ENCODE results near the gene PHPT1.
"Not testable (repeated sequence)": the region's sequence is repeated elsewhere in the genome, so short reads cannot be mapped to it uniquely, and the experiment has no call there.

Gene PHPT1

DNA sequence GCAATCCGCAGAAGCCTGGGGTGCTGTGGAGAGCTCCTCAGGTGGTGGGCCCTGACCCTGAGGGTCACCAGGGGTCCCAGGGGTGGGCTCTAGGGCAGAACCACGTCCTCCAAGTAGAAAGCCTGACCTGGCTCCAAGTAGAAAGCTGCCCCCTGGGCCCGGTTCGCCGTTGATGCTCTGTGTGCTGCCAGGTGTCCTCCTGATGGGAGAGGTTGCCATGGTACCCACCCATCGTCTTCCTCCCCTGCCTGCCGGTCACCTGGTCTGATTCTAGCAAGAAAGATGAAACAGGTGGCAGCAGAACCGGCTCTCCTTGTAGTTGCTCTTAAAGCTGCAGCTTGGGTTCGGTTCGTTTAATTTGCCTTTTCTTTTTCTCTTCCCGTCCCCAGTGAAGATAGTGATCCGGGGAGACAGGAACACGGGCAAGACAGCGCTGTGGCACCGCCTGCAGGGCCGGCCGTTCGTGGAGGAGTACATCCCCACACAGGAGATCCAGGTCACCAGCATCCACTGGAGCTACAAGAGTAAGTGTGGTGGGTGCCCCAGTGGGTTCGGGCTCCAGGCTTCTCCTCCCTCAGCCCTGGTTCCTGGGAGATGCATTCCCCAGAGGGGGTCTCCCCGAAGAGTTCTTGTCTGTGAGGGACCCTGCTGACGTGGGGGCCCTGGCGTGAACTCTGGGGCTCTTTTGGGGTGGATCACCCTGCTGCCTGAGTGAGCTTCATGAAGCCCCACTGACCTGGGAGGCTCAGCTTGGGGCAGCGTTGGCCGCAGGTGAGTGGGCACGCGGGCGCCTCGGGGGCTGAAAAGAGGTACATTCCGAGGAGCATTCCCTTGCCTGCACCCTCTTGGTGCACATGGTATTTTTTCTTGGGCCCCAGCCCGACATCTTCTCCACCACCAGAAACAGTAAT lies 25.8 kb upstream of the PHPT1 start:
- DNase-seq (ENCODE audit: low read depth), result no peak

DNA sequence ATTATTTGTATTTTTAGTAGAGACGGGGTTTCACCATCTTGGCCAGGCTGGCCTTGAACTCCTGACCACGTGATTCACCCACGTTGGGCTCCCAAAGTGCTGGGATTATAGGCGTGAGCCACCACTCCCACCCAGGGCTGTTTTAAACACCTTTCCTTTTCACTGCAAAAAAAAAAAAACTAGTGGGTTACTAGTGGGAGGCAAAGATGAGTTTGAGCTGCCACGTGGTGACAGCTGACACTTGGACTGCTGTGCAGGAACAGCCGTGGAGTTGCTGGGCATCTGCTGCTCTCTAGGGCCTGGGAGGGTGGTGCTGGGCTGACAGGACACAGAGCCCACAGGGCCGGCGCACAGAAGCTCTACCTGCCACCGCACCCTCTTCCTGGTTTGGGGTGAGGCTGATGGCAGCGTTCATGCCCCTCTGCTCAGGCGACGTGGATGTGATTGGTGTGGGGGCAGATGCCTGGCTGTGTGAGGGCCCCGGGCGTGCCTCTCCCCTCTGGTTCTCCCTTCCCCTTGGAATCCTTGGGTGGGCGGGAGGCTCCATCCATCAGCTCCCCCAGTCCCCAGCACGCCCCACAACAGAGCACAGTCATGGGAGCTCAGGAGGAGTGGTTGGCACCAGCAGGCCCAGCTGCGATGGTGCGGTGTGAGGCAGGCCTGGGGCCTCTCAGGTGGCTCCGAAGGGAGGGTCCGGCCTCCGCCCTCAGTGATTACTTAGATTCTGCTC lies 24.5 kb upstream of the PHPT1 start:
- no peak for DNase-seq (ENCODE audit: low read depth)

DNA sequence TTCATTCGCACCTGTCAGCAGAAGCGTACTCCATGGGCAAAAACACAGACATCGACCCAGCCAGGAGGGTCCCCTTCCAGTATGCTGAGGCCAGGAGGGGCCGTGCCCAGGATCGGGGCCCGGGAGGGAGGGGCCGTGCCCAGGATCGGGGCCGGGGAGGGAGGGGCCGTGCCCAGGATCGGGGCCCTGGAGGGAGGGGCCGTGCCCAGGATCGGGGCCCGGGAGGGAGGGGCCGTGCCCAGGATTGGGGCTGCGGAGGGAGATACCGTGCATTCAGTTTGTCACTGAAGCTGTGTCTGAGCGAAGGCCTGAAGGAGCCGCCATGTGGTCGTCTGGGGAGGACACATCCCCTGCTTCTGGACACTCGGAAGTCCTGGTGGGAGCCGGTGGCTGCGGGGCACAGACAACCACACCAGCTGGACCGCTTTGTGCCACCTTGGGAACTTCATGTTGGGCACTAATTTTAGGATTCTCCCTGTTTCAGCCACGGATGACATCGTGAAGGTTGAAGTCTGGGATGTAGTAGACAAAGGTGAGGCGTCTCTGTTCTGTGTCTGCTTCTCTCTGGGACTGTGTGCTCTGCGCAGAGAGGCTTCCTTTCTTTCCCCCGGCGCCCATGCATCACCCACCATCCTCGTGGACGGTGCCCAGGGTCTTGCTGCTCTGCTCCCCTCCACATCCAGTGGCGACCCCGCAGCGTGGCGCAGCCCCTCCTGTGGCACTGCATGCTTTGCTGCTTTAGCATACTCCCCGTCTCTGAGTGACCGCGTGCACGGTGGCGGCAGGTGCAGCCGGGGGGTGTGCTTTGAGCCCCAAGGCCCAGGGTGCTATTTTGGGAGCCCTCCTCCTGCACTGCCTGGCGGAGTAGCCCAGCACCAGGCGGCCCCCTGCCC lies 23.7 kb upstream of the PHPT1 start:
- DNase-seq (ENCODE audit: low read depth), result no peak

DNA sequence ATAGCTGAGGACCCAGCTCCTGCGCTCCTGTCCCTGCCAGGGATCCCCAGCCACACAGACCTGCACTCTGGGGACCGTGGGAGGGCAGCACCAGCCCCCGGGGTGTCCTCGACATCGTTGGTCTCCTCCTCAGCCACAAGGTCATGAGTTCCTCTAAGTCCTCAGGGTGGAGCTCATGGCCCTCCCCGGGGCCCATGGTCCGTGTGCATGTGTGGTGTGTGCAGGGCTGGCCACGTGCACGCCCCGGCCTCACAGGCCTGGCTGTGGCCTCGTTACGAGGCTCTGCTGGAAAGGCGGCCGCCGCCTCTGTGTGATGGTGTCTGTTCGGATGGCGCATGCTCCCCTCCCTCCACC lies 23.0 kb upstream of the PHPT1 start:
- DNase-seq (ENCODE audit: low read depth), result no peak

DNA sequence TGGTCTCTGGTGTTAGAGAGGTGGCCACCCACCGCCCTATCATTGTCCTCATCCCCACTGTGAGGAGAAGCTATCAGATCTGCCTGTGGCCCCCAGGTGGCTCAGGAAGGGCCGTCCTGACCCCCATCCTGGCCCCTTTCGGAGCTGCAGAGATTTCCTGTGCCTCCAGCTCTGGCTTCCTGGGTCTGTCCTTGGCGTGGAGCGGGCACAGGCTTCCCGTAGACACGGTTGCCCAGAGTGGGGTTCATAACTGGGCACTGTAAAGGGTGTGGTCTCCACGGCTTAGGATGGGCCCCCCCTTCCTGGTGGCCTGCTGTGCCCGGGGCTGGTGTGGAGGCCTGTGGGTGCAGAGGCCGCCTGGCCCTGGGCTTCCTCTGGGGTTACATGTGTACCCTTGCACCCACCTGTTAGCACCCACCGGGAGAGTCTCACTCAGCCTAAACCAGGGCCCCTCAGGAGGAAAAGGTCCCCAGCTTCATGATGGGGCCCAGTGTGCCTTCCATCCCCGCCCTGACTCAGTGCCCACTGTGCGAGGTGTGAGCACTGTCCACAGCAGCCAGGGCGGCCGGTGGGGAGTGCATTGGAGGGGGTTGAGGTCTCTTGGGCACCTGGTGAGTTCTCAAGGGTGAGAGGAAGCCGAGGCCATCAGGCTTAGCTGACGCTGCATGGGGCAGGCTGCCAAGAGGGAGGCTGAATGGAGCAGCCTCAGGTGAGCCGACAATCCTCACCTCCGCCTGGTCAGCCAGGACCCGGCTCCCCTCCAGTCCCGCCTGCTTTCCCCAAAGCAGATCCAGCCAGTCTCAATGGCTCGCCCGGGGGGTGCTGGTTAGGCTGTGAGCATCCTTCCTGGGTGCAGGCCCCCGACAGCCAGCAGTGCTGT lies 22.3 kb upstream of the PHPT1 start:
- no peak for DNase-seq (ENCODE audit: low read depth)

DNA sequence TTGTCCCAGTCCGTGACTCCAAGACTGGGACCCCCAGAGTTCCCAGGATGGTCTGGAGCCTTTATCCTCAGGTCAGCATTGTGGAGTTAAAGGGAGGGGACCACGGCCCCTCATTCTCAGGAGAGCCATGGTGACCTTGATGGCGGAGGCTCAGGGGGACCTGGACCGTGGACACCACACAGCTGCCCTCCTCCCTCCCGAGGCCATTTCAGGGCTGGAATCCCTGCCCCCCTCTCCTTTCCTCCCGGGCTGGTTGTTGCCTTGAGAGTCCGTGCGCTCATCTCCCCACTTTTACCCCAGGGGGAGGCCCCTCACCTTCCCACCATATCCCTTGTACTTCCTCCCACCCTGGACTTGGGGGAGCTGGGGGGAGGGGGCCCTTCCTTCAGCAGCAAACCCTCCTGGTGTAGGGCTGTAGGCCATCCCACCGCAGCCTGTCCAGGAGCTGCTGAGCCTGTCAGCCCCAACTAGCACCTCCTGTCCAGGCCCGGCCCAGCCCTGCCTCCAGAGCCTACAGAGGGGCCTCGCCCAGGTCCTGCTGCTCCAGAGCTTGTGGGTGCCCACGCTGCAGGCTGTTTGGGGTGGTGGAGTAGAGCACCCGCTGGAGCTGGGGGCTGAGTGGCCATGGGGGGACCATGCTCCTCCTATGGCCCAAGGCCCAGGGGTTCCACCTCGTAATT lies 21.3 kb upstream of the PHPT1 start:
- no peak for DNase-seq (ENCODE audit: low read depth)

DNA sequence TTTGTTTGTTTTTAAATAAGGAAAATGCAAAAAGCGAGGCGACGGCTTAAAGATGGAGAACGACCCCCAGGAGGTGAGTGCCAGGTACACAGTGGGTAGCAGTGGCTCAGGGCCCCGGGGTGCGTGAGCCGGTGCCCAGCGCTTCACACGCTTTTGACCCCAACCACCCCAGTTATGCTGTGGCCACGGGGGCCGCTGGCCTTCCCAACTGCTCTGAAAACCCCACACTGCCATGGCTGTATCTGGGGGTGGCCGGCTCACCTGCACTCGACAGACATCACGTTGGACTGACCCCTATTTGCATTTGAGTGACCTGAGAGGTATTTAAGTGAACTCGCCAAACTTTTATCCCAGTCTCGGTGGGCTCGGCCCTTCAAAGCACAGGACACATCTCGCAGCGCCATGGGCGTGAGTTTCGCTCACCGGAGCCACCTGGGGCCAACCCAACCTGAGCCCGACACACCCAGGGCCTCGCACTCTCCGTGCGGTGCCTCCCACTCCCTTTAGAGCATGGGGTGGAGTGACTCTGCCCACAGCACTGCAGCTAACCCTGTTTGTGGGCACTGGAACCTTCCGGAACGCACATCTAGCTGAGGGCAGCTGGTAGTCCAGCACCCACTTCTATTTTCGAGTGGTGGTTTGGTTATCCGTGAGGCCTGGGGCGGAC lies 20.6 kb upstream of the PHPT1 start:
- DNase-seq (ENCODE audit: low read depth), result no peak

DNA sequence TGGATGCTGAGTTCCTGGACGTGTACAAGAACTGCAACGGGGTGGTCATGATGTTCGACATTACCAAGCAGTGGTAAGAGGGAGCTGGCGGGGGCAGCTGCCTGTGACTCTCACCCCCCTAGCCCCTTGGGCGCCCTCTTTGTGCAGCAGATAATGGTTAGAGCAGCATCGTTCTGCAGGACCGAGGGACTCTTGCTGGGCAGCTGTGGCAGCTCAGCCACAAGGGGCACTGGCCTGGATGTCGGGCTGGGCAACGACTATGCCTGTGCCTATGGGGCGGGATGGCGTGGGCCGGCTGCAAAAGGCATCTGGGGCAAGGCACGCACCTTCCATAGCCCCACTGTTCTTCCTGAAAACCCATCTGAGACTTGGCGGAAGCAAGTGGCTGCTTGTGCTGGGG lies 19.8 kb upstream of the PHPT1 start:
- no peak for DNase-seq (ENCODE audit: low read depth)

DNA sequence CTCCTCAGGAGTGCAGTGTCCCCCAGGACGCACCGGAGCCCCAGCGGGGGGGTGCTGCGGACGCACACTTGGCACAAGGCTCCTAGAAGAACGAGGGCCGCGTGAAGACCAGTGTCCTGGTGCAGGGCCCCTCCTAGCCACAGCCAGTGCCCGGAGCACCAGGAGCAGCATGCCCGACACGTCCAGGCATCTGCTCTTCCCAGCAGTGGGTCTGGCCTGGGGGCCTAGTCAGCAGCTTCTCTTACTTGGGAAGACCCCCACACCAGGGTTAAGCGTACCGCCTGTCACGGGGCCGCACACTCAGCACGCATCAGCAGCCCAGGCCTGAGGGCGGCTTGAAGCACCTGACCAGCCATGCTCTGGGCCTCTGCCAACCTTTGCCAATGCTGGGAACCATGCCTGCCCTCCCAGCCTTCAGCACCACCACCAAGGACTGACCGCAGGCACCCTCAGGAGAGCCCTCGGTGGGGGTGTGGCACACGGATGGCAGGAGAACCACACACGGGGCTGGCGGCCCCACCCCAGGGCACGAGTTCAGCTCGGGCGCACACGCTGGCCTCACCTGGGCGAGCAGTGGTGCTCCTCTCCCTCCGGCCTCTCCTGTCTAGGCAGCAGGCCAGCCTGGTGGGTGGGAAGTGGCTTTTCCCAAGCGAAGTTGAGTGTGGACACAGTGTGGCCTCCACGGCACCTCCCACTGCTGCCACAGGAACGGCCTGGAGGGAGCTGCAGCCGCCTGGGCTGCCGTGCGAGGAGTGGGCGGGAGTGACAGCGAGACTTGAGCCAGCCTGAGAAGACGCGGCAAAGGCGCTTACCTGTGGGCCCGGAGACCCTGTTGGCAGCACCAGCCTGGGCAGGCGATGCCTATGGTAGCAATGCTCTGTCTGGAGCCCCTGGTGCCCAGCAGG lies 19.0 kb upstream of the PHPT1 start:
- DNase-seq (ENCODE audit: low read depth), result no peak

DNA sequence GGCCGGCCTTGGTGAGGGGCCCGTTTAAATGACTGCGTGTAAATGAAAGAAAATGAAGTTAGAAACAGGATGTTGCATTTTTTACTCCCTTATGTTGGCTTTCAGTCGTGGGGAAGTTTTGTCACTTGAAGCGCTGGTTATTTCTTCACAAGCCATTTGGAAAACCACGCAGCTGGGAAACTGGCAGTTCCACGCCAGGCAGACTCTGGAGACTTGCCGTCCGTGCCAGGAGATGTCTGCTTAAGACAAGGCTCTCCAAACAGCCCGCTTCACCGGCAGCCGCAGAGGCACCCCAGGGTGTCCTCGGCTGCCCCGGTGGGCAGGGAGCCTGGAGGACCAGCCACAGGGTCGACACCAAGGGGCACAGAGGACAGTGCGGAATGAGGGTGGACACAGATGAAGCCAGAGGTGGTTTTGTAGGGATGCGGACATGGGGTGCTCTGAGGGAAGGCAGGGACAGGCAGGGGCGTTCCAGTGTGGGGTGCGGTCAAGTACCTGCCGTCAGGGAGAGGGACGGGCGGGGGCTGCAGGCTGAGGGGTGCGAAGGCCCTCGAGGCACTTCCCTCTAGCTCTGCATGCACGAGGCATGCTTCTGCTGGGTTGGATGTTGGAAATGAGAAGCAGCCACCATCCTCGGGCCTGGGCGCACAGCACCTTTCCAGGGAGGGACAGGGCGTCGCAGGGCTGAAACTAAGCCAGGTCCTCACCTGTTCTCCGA lies 18.0 kb upstream of the PHPT1 start:
- DNase-seq (ENCODE audit: low read depth), result no peak

DNA sequence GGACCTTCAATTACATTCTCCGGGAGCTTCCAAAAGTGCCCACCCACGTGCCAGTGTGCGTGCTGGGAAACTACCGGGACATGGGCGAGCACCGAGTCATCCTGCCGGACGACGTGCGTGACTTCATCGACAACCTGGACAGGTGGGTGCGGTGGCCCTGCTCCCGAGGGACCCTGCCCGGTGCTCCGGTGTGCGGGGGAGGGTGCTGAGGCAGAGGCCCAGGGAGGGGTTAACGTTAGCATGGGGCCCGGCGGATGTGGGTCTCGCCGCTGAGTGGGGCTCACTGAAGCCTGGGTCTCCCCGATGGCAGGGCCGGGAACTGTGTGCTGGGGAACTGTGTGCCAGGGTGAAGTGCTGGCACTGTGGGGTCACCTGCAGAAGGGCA lies 17.5 kb upstream of the PHPT1 start:
- no peak for DNase-seq (ENCODE audit: low read depth)

DNA sequence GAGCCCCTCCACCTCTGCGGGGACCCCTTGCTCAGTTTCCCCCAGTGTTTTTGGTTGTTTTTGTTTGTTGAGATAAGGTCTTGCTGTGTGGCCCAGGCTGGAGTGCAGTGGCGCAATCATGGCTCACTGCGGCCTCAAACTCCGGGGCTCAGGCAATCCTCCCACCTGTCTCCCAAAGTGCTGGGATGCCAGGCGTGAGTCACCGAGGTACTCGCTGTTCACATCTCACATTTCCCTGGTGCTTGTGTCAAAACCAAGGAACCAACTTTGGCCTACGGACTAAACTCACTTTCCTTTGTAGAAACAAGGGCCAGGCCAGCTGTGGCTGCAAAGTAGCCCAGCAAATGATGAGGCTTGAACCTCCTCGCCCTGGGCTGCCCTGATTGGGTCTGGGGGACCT lies 16.6 kb upstream of the PHPT1 start:
- no peak for DNase-seq (ENCODE audit: low read depth)

DNA sequence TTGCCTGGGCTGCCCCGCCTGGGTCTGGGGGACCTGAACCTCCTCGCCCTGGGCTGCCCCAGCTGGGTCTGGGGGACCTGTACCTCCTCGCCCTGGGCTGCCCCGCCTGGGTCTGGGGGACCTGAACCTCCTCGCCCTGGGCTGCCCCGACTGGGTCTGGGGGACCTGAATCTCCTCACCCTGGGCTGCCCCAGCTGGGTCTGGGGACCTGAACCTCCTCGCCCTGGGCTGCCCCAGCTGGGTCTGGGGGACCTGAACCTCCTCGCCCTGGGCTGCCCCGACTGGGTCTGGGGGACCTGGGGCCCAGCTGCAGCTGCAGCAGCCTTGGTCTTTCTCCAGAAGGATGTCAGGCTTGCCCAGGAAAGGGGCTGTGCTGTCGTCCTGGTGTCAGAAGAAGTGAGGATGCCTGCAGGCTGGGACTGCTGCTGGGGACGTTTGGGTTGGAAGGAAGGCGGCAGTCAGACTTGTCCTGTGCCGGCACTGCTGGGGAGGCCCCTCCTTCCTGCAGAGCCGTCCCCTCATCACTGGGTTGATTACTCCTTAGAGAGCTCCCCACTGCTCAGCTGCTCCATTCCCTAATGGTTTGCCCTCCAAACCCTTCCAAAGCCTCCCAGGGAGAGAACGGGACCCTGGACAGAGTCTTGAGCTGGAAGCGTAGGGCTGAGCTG lies 15.7 kb upstream of the PHPT1 start:
- not testable (repeated sequence) for DNase-seq (ENCODE audit: low read depth)

DNA sequence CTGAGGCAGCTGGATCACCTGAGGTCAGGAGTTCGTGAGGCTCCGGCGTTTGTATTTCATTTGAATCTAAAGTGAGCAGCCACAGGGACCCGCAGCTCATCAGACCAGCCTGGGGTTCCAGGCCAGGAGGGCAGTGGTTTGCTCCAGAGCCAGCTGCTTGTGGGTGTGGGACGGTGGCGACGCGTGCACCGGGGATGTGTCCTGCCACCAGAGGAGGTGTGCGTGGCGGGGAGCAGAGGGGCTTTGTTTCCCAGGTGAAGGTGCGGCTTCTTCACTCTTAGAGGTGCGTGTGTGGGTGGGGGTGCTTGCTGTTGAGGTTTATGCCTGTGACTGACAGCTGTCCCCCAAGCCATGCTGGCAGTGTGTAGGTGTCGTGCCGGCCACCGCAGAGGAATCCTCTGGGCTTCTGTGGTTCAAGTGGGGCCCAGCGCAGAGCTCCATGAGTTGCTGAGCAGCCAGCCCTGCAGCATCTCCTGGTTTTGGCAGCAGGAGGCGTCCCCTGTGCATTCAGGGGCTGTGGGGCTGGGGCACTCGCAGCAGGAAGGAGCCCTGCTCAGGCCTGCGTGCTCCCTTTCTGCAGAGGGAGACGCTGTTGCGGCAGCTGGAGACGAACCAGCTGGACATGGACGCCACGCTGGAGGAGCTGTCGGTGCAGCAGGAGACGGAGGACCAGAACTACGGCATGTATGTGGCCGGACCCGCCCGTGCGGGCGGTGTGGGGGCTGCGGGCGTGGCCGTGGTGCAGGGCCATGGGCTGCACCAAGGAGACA lies 13.9 kb upstream of the PHPT1 start:
- DNase-seq (ENCODE audit: low read depth), result no peak

DNA sequence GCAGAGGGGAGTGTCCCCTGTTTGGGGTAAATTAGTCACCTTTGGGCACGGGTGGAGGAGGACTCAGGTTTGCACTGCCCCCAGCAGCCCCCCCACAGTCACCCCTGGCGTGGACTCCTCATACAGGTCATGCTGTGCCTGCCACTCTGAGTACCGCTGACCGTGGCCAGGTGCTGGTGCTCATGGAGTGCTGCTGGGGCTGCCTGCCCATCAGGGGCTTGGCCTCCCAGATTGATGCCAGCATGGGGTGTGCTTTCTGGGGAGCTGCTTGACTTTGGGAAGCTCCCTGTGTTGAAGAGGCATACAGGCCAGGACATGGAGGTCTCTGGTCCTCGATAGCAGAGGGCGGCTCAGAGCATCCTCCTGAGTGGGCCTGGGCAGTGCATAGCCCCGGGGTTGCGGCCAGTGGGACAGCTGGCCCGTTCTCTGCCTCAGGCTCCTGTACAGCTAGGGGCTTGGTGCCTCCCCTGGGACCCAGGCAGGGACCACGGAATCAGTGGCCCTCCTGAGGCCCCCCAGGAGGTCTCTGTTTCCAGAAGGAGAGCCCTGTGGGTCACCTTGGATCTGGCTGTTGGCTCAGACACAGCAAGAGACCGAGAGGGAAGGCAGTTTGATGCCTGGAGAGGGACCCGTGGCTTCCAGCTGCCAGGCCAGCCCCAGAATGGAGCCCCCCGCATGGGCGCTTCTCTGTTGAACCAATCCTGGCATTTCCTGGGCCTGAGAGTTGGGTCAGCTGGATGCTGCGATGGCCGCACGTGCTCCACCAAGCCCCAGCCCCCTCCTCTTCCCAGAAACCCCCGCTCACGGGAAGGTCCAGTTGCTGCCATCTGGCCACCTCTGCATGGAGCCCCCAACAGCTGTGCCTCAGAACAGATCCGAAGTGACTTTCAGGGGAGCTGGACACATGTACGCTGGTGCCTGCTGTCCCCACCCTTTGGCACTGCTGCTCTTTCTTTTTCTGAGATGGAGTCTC lies 13.0 kb upstream of the PHPT1 start:
- DNase-seq (ENCODE audit: low read depth), result no peak

Measured in fibroblast of the conjunctiva (primary cell).